Skin epidermis (tissue), 12 donors: Measurements from ENCODE around the gene ARL15.
A peak's percentile ranks its signal among the peaks of the same experiment; 100 is the strongest.

ENCODE experiments used
- H3K27ac ChIP-seq, 21 experiments: fragments of 200-600 bp; sonication (generic) in 11 of 21; one replicate each; pipeline ENCODE4 v1.5.0; 2020; ENCODE audit warnings: mild to moderate bottlenecking in 3 of 21, inconsistent platforms in 2 of 21, moderate library complexity in 2 of 21
- H3K4me3 ChIP-seq, 7 experiments: fragments of 200-600 bp; sonication (generic) in 2 of 7; one replicate each; pipeline ENCODE4 v1.5.0; 2020; ENCODE audit warnings: inconsistent platforms in 2 of 7, mild to moderate bottlenecking in 2 of 7, moderate library complexity in 1 of 7

Gene ARL15

GRCh38 chr5:54133917-54134316, 176.5 kb downstream of the ARL15 start:
- Histone ChIP-seq H3K27ac (no peak overlapping the region), H3K4me3 (no peak overlapping the region)

DNA sequence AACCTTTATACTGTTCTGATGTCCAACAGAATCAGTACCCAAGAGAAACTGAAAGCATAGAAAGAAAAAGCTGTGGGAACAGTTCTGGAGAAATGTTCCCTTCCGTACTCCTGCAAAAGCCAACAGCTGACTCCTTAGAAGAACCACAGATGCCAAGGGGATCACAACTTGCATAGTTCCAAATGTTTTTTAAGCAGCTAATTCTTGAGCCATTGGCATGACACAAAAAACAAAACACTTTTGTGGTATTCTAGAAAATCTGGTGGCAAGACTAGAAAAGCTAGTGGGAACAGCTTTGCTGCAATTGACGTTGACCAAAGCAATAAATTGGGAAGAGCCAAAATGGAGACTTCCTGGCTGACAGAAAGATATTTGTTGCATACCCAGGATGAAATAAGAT, 189.9 kb downstream of the ARL15 start:
- H3K4me3 ChIP-seq: no peak overlapping the region
- no peak overlapping the region for H3K27ac ChIP-seq

GRCh38 chr5:54117957-54118356, 192.4 kb downstream of the ARL15 start:
- no peak overlapping the region for H3K27ac ChIP-seq
- no peak overlapping the region for H3K4me3 ChIP-seq

- no peak overlapping the region for H3K27ac ChIP-seq
- H3K4me3 ChIP-seq: no peak overlapping the region
Observed at GRCh38 chr5:54115735-54116403, 194.5 kb downstream of the ARL15 start.

GRCh38 chr5:54113060-54113459, 197.3 kb downstream of the ARL15 start:
- Histone ChIP-seq H3K27ac (no peak overlapping the region), H3K4me3 (no peak overlapping the region)

DNA sequence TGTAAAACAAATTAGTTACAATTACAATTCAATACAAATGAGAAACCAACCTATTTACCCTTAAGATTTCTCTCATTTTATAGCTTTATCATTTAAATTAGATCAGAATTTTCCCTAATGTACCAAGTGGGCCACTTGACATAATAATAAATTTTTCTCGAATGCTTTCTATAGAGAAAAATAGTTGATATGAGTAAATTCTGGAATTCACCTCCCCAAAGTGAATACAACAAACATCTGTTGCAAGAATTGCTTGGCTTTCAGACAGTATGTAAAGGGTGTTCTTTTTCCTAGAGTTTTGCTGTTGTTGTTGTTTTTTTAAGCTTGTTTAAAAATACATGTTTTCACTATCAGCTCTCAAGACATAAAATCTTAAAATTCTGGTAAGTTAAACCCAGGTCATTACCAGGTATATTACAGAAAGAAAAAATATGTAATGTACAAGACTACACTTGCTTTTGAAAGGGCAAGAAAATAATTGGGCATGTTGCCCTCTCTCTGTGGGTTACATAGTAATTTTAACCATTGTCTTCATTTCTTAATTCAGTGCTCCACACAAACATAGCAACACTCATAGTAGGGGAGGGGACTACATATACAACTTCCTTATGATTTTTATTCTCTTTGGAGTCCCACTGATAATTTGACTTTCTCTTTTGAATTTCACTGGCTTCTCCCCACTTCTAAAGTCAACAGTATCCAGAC, 200.6 kb downstream of the ARL15 start:
- H3K27ac ChIP-seq: no peak overlapping the region
- no peak overlapping the region for H3K4me3 ChIP-seq

DNA sequence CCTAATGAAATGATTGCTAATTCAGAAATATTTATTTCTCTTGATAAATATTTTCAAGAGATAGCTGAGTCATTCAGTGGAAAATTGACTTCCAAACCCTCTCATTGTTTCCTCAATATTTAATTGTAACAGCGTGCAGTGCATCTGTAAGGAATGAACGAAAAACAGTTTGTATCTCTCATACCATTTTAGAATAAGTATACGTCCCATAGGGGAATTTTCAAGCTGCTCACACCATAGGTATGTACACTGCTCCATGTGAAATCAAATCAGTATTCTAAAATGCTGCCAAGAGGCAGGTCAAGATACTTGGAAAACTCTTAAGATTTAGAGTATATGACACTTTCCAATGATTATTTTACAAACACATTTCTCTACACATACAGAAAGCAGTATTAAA, 202.2 kb downstream of the ARL15 start:
- H3K4me3 ChIP-seq: no peak overlapping the region
- H3K27ac ChIP-seq: no peak overlapping the region

GRCh38 chr5:54103871-54104270, 206.5 kb downstream of the ARL15 start:
- Histone ChIP-seq H3K27ac (no peak overlapping the region), H3K4me3 (no peak overlapping the region)

- no peak overlapping the region for H3K4me3 ChIP-seq
Observed at GRCh38 chr5:54098267-54098666, 212.1 kb downstream of the ARL15 start.

DNA sequence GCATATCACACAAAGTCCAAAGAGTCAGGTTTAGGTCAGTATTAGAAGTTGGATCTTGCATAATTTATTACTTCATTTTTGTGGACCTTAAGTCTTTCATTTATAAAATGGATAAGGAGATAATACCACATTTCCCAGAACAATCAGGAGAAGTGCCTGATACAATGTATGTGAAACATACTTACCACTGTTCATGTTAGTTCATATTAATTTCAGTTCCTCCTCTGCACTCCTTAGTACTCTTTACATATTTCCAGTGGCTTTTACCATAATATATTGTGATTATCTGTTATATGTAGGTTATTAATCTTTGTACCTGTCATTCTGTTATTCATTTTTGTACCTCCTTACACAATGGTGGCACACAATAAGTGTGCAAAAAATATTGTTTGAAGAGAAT, 214.4 kb downstream of the ARL15 start:
- no peak overlapping the region for H3K27ac ChIP-seq

More at GRCh38 chr5:54098267-54098666, 212.1 kb downstream of the ARL15 start:
- H3K27ac ChIP-seq: no peak overlapping the region

DNA sequence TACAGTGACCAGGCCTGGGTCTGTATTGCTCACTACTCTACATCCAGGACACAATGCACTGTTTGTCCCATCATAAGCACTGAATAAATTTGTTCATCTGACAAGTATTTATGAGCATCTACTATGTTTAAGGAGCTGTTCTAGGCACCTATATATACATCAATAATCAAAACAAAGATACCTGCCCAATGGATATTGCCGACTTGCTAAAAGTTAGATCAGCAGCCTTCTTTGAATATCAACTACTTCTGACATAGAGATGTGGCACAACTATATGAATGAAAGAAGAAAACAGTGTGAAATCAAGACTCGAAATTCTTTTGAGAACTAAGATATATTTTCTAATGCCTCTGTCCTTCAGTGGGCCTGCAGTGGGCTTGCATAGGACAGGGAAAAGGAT, 215.7 kb downstream of the ARL15 start:
- Histone ChIP-seq H3K4me3 (no peak overlapping the region), H3K27ac (no peak overlapping the region)

More for the DNA sequence above, 214.4 kb downstream of the ARL15 start:
- H3K4me3 ChIP-seq: no peak overlapping the region

GRCh38 chr5:54093861-54094260, 216.5 kb downstream of the ARL15 start:
- Histone ChIP-seq H3K4me3 (no peak overlapping the region), H3K27ac (no peak overlapping the region)

- Histone ChIP-seq H3K27ac (no peak overlapping the region), H3K4me3 (no peak overlapping the region)
Observed at GRCh38 chr5:54093081-54093492, 217.3 kb downstream of the ARL15 start.

DNA sequence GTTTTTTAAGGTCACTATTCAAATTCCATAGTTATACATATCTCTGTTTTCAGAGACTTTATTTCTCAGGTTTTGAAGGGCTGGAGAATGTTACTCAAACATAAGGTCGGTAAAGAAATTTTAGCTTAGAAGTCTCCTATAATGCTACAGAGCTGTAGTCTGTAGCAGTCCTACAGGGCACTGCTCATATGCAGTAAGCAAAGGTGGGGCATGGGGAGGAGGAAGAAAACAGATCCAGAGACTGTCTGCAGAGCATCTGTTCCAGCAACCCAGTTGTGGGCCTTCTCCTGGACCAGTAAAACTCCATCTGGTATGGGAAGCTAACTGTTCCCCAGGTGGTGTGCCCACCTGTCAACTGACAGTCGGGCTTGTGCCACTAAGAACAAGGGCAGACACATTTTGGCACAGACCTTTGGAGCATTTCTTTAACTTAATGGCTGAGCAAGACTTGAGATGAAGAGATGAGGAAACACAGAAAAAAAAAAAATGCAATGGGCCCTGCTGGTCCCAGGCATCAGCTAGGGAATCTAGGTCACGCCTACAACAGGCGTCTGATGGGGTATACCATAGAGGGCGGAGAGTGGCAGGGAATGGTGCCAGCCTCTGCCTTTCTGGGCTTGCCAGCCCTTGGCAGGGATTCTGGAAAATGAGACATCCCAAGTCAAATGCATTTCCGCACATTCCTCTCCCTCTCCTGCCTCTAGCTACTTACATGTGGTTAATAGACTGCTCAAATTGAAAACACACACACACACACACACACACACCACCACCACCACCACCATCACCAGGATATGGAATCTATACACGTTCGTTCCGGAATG, 218.9 kb downstream of the ARL15 start:
- Histone ChIP-seq H3K27ac (peak overlapping the region in 3 of 21 experiments; percentile 10 to 17 (median 16)), H3K4me3 (no peak overlapping the region)

DNA sequence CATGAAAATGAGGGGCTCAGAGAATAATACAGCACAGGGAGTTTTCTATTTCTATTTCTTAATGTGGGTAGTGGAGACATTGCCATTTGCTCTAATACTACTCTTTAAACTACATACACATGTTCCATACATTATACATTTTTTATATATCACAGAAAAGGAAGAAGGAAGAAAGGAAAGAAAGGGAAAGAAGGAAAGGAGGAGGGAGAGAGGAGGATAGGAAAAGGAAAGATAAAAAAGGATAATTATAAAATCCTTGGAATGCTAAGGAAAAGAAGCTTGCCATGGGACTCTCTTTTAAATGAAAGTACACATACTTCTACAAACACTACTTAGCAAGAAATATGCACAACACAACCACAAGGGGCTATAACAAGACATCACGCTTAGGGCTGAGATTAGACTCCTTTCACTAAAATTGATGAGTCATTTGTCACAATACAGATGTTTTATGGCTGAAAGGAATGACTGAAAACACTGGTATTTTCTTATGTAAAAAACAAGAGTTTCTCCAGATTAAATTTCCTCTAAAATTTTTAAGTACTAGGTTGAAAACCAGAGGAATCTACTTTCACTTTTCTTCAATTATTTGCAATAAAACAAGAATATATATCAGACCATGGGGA, 219.8 kb downstream of the ARL15 start:
- H3K27ac ChIP-seq: peak overlapping the region in 2 of 21 experiments; percentile 13 to 16

GRCh38 chr5:54088081-54088480, 222.3 kb downstream of the ARL15 start:
- no peak overlapping the region for H3K4me3 ChIP-seq
- no peak overlapping the region for H3K27ac ChIP-seq

More for the DNA sequence above, 219.8 kb downstream of the ARL15 start:
- no peak overlapping the region for H3K4me3 ChIP-seq

GRCh38 chr5:54087436-54087835, 222.9 kb downstream of the ARL15 start:
- H3K4me3 ChIP-seq: no peak overlapping the region
- no peak overlapping the region for H3K27ac ChIP-seq

- H3K4me3 ChIP-seq: no peak overlapping the region
Observed at GRCh38 chr5:54086191-54086590, 224.2 kb downstream of the ARL15 start.

GRCh38 chr5:54084696-54085095, 225.7 kb downstream of the ARL15 start:
- no peak overlapping the region for H3K27ac ChIP-seq
- no peak overlapping the region for H3K4me3 ChIP-seq

More at GRCh38 chr5:54086191-54086590, 224.2 kb downstream of the ARL15 start:
- no peak overlapping the region for H3K27ac ChIP-seq

DNA sequence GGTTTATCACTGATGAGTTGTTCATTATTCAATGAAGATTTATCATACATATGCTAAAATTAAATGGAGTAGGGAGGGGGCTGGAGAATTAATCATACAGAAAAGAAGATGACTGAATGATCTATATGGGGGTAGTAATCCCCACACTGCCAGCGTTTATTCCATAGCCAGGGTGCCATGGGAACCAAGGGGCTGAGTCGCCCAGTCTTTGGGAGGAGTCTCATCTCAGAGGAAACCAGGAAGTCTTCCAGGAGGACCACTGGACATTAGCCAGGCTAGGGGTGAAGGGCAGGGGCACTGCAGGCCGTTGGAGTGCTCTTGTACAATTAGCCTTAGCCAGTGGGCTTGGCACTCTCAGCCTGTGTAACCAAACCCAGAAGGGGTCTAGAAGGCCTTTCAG, 226.5 kb downstream of the ARL15 start:
- Histone ChIP-seq H3K4me3 (no peak overlapping the region), H3K27ac (no peak overlapping the region)
